ENCODE data around the gene DRAM1.

The DRAM1 gene

DNA sequence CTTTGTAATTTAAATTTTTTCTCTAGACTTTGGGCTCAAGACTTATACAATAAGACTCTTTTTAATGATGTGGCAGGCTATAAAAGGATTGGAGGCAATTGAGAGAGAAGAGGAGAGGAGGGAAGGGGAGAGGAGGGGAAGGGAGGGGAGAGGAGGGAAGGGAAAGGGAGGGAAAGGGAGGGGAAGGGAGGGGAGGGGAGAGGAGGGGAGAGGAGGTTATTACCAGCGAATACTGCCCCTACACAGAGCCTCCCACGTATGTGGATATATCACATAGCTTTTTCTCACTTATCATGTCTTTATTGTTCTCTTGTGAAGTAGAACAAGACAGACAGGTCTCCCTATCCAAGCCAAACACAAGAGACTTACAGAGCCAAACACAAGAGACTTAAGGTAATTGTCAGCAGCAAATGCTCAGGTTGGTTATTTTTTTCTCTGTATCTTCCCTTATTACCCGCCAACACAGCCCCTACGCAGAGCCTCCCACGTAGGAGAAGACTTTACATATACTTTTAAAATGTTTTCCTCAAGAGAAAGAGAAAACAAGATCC is 63.1 kb downstream of the DRAM1 start:
- Histone ChIP-seq H3K4me1 (ENCODE audit: control insufficient read depth, insufficient read depth, low read length) (no peaks in the 10 kb centered on the region), H3K27me3 (ENCODE audit: control insufficient read depth, insufficient read depth, low read length) (no peaks in the 10 kb centered on the region), H3K27ac (ENCODE audit: low read length) (no peak overlapping the region), H3K9me3 (ENCODE audit: control insufficient read depth, insufficient read depth, low read length) (no peaks in the 10 kb centered on the region), H3K4me3 (ENCODE audit: low read length) (no peak overlapping the region), H3K36me3 (ENCODE audit: control insufficient read depth, insufficient read depth, low read length) (no peaks in the 10 kb centered on the region)
- no CpG with 5 or more reads among the region's 5 CpGs for WGBS (ENCODE audit: insufficient coverage, insufficient read length)
- DNase-seq (ENCODE audit: low read depth, low spot score), result no peak

DNA sequence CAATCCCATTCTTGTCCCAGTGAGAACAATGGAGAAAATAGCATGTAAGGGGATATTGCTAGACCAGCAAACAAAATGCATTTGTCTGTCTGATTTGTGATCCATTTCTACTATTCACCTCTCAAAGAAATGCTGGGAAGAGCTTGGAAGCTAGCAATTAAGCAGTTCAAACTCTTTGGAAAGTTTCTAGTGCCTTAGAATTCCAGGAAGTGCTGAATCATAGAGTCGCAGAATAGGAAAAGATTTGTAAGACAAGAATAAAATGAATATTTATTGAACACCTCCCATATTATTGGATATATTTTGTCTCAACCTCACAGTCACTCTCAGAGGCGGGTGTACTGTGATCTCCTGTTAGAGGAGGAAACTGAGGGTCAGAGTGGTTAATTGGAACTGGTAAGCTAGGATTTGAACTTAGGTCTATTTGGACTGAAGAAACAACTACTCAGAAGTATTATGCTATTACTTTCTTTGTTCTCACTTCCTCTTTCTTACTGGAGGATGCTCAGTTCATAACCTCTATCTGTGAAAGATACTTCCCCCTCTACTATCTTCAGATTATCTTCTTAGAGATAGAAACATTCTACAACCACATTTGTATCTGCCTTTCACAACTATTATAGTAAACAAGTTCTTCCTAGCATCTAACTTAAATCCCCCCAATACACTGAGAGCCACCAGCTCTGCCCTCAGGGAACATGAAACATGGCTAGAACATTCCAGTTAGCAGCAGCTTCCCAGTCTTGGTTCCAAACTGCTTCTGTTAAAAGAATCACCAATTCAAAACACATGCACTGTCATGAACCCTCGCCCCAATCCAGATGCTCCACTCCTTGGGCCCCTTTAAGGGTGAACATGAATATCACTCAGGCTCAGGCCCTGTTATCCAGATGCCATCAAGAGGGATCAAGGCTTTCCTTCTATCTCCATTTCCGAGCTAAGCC is 64.2 kb downstream of the DRAM1 start:
- Histone ChIP-seq H3K27ac (ENCODE audit: low read length) (no peak overlapping the region), H3K4me3 (ENCODE audit: low read length) (no peak overlapping the region), H3K4me1 (ENCODE audit: control insufficient read depth, insufficient read depth, low read length) (no peaks in the 10 kb centered on the region), H3K9me3 (ENCODE audit: control insufficient read depth, insufficient read depth, low read length) (no peaks in the 10 kb centered on the region), H3K27me3 (ENCODE audit: control insufficient read depth, insufficient read depth, low read length) (no peaks in the 10 kb centered on the region), H3K36me3 (ENCODE audit: control insufficient read depth, insufficient read depth, low read length) (no peaks in the 10 kb centered on the region)
- DNase-seq (ENCODE audit: low read depth, low spot score), result no peak
- WGBS (ENCODE audit: insufficient coverage, insufficient read length), result no CpG with 5 or more reads among the region's 4 CpGs

DNA sequence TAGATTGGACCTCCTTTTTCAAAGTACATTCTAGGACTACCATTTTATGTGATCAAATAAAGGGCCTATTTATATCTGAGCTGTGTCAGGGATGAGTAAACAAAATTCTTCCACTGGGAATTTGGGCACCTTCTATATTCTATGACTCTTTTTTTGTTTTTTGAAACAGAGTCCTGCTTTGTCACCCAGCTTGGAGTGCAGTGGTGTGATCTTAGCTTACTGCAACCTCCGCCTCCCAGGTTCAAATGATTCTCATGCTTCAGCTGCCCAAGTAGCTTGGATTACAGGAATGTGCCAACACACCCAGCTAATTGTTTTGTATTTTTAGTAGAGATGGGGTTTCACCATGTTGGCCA is 64.8 kb downstream of the DRAM1 start:
- Histone ChIP-seq H3K4me1 (ENCODE audit: control insufficient read depth, insufficient read depth, low read length) (no peaks in the 10 kb centered on the region), H3K36me3 (ENCODE audit: control insufficient read depth, insufficient read depth, low read length) (no peaks in the 10 kb centered on the region), H3K9me3 (ENCODE audit: control insufficient read depth, insufficient read depth, low read length) (no peaks in the 10 kb centered on the region), H3K4me3 (ENCODE audit: low read length) (no peak overlapping the region), H3K27ac (ENCODE audit: low read length) (no peak overlapping the region), H3K27me3 (ENCODE audit: control insufficient read depth, insufficient read depth, low read length) (no peaks in the 10 kb centered on the region)
- WGBS (ENCODE audit: insufficient coverage, insufficient read length), result no CpG with 5 or more reads among the region's 1 CpG
- no peak for DNase-seq (ENCODE audit: low read depth, low spot score)

DNA sequence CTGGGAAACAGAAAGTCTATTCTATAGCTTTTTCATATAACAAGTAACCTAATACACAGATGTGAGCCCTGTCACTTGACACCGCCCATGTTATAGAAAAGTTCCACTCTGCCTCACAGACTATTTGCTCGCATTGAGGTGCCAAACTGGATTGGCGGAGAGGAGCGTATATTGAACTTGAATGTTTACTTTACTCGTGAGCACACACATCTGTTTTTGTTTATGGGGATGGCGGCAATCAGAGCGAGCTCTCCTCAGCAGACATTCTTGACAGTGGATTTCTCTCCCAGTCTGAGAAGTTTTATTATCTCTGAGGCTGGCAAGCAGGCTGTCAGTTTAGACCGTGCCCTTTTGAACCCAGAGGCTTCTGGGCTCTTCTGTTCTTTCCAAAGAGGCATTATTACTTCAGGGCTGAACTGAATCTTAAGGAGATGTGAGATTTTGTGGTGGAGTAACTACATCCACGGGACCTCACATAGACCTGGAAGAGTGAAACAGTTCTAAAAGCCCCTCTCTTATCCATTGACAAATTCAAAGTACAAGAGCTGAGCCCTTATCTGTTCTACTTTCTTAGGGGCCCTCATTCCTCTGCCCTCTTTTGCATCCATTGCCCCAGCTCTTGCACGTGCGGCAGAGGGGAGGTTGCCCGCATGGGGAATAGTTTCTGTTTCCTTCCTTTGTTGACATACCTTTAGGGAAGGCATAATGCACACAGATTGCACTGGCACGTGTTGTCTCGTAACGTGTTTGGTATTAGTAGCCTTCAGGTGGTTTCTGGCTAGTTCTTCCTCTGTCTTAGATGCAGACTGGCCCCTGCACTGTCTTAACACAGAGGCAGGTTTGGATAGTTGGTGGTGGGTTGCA is 68.2 kb downstream of the DRAM1 start:
- Histone ChIP-seq H3K4me1 (ENCODE audit: control insufficient read depth, insufficient read depth, low read length) (no peaks in the 10 kb centered on the region), H3K27me3 (ENCODE audit: control insufficient read depth, insufficient read depth, low read length) (no peaks in the 10 kb centered on the region), H3K36me3 (ENCODE audit: control insufficient read depth, insufficient read depth, low read length) (no peaks in the 10 kb centered on the region), H3K4me3 (ENCODE audit: low read length) (no peak overlapping the region), H3K27ac (ENCODE audit: low read length) (no peak overlapping the region), H3K9me3 (ENCODE audit: control insufficient read depth, insufficient read depth, low read length) (no peaks in the 10 kb centered on the region)
- WGBS (ENCODE audit: insufficient coverage, insufficient read length), result no CpG with 5 or more reads among the region's 15 CpGs
- no peak for DNase-seq (ENCODE audit: low read depth, low spot score)

- no peaks in the 10 kb centered on the region for H3K4me1 ChIP-seq (ENCODE audit: control insufficient read depth, insufficient read depth, low read length)
- WGBS (ENCODE audit: insufficient coverage, insufficient read length), result no CpG with 5 or more reads among the region's 1 CpG
- H3K36me3 ChIP-seq (ENCODE audit: control insufficient read depth, insufficient read depth, low read length), result no peaks in the 10 kb centered on the region
- H3K9me3 ChIP-seq (ENCODE audit: control insufficient read depth, insufficient read depth, low read length), result no peaks in the 10 kb centered on the region
- no peak overlapping the region for H3K27ac ChIP-seq (ENCODE audit: low read length)
- DNase-seq (ENCODE audit: low read depth, low spot score), result no peak
- no peak overlapping the region for H3K4me3 ChIP-seq (ENCODE audit: low read length)
- no peaks in the 10 kb centered on the region for H3K27me3 ChIP-seq (ENCODE audit: control insufficient read depth, insufficient read depth, low read length)
Measured at GRCh38 chr12:101946233-101946611, 68.8 kb downstream of the DRAM1 start.

- Histone ChIP-seq H3K4me1 (ENCODE audit: control insufficient read depth, insufficient read depth, low read length) (no peaks in the 10 kb centered on the region), H3K9me3 (ENCODE audit: control insufficient read depth, insufficient read depth, low read length) (no peaks in the 10 kb centered on the region), H3K4me3 (ENCODE audit: low read length) (no peak overlapping the region), H3K27me3 (ENCODE audit: control insufficient read depth, insufficient read depth, low read length) (no peaks in the 10 kb centered on the region), H3K27ac (ENCODE audit: low read length) (no peak overlapping the region), H3K36me3 (ENCODE audit: control insufficient read depth, insufficient read depth, low read length) (no peaks in the 10 kb centered on the region)
- no peak for DNase-seq (ENCODE audit: low read depth, low spot score)
- WGBS (ENCODE audit: insufficient coverage, insufficient read length), result no CpG with 5 or more reads among the region's 1 CpG
Measured at GRCh38 chr12:101947316-101947715, 69.9 kb downstream of the DRAM1 start.

DNA sequence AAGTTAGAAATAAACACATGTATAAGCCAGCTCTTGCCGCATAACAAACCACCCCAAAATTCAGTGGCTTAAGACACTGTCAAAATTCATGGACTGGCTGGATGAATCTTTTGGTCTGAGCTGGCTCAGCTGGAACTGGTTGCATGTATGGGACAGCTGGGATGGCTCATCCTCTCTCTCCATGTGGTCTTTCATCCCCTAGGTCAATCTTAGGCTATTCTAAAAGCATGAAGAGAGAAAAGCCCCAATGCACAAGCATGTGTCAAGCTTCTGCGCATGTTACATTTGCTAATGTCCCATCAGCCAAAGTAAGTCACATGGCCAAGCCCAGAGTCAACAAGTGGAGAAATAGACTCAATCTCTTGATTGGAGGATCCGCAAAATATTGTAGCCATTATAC is 71.0 kb downstream of the DRAM1 start:
- no peak overlapping the region for H3K27ac ChIP-seq (ENCODE audit: low read length)
- no peaks in the 10 kb centered on the region for H3K27me3 ChIP-seq (ENCODE audit: control insufficient read depth, insufficient read depth, low read length)
- H3K36me3 ChIP-seq (ENCODE audit: control insufficient read depth, insufficient read depth, low read length), result no peaks in the 10 kb centered on the region
- no CpG with 5 or more reads among the region's 3 CpGs for WGBS (ENCODE audit: insufficient coverage, insufficient read length)
- DNase-seq (ENCODE audit: low read depth, low spot score), result no peak
- no peaks in the 10 kb centered on the region for H3K4me1 ChIP-seq (ENCODE audit: control insufficient read depth, insufficient read depth, low read length)
- no peak overlapping the region for H3K4me3 ChIP-seq (ENCODE audit: low read length)
- H3K9me3 ChIP-seq (ENCODE audit: control insufficient read depth, insufficient read depth, low read length), result no peaks in the 10 kb centered on the region

- Histone ChIP-seq H3K9me3 (ENCODE audit: control insufficient read depth, insufficient read depth, low read length) (no peaks in the 10 kb centered on the region), H3K27ac (ENCODE audit: low read length) (no peak overlapping the region), H3K4me3 (ENCODE audit: low read length) (no peak overlapping the region), H3K4me1 (ENCODE audit: control insufficient read depth, insufficient read depth, low read length) (no peaks in the 10 kb centered on the region), H3K36me3 (ENCODE audit: control insufficient read depth, insufficient read depth, low read length) (no peaks in the 10 kb centered on the region), H3K27me3 (ENCODE audit: control insufficient read depth, insufficient read depth, low read length) (no peaks in the 10 kb centered on the region)
- WGBS (ENCODE audit: insufficient coverage, insufficient read length), result no CpG with 5 or more reads among the region's 6 CpGs
- no peak for DNase-seq (ENCODE audit: low read depth, low spot score)
Measured at GRCh38 chr12:101951002-101951670, 73.8 kb downstream of the DRAM1 start.

GRCh38 chr12:101954113-101954512 is 76.7 kb downstream of the DRAM1 start:
- H3K27ac ChIP-seq (ENCODE audit: low read length), result no peak overlapping the region
- no peaks in the 10 kb centered on the region for H3K36me3 ChIP-seq (ENCODE audit: control insufficient read depth, insufficient read depth, low read length)
- H3K9me3 ChIP-seq (ENCODE audit: control insufficient read depth, insufficient read depth, low read length), result no peaks in the 10 kb centered on the region
- H3K4me3 ChIP-seq (ENCODE audit: low read length), result no peak overlapping the region
- DNase-seq (ENCODE audit: low read depth, low spot score), result no peak
- H3K27me3 ChIP-seq (ENCODE audit: control insufficient read depth, insufficient read depth, low read length), result no peaks in the 10 kb centered on the region
- WGBS (ENCODE audit: insufficient coverage, insufficient read length), result no CpG with 5 or more reads among the region's 1 CpG
- H3K4me1 ChIP-seq (ENCODE audit: control insufficient read depth, insufficient read depth, low read length), result no peaks in the 10 kb centered on the region

- no peak for DNase-seq (ENCODE audit: low read depth, low spot score)
- Histone ChIP-seq H3K9me3 (ENCODE audit: control insufficient read depth, insufficient read depth, low read length) (peaks cover under 1% of the 10 kb centered on the region; the same call in 1 of the 2 replicates), H3K27ac (ENCODE audit: low read length) (no peak overlapping the region), H3K4me3 (ENCODE audit: low read length) (no peak overlapping the region), H3K4me1 (ENCODE audit: control insufficient read depth, insufficient read depth, low read length) (no peaks in the 10 kb centered on the region), H3K36me3 (ENCODE audit: control insufficient read depth, insufficient read depth, low read length) (no peaks in the 10 kb centered on the region), H3K27me3 (ENCODE audit: control insufficient read depth, insufficient read depth, low read length) (no peaks in the 10 kb centered on the region)
- WGBS (ENCODE audit: insufficient coverage, insufficient read length), result no CpG with 5 or more reads among the region's 1 CpG
Measured at GRCh38 chr12:101954676-101955075, 77.3 kb downstream of the DRAM1 start.
